Stimulated activated naive B cell treated with anti-CD40 and anti-IgM and Interleukin-4, amounts not matched to agents 10 μg/mL and 1 μg/mL and 100 μg/mL, for 72 hours (primary cell): Measurements from ENCODE around the gene PACS1.

Experiments
- ATAC-seq, 2 donors: fragments of 150-1000 bp; cut with Tn5 transposase; replicated peaks; 2 replicates each; pipeline ENCODE4 v1.10.0; 2021; ENCODE audit warnings: moderate library complexity in 1 of 2
- DNase-seq: peaks from one replicate; pipeline ENCODE4 v3.0.0; 2021
- H3K27ac Mint-ChIP-seq: one replicate; pipeline ENCODE4 v1.8.0; 2022; ENCODE audit warnings: mild to moderate bottlenecking, mixed read lengths
- H3K27me3 Mint-ChIP-seq, 2 donors: one replicate each; pipeline ENCODE4 v1.8.0; 2022; ENCODE audit warnings: mixed read lengths in 2 of 2
- H3K36me3 Mint-ChIP-seq, 2 donors: one replicate each; pipeline ENCODE4 v1.8.0; 2022; ENCODE audit warnings: mixed read lengths in 2 of 2, mild to moderate bottlenecking in 1 of 2
- H3K4me1 Mint-ChIP-seq, 2 donors: one replicate each; pipeline ENCODE4 v1.8.0; 2022; ENCODE audit warnings: mixed read lengths in 2 of 2, mild to moderate bottlenecking in 1 of 2
- H3K4me3 Mint-ChIP-seq, 2 donors: one replicate each; pipeline ENCODE4 v1.8.0; 2022; ENCODE audit warnings: mild to moderate bottlenecking in 2 of 2, mixed read lengths in 2 of 2, moderate library complexity in 1 of 2
- H3K9me3 Mint-ChIP-seq, 2 donors: one replicate each; pipeline ENCODE4 v1.8.0; 2022; ENCODE audit warnings: mixed read lengths in 2 of 2, mild to moderate bottlenecking in 1 of 2

Gene PACS1

DNA sequence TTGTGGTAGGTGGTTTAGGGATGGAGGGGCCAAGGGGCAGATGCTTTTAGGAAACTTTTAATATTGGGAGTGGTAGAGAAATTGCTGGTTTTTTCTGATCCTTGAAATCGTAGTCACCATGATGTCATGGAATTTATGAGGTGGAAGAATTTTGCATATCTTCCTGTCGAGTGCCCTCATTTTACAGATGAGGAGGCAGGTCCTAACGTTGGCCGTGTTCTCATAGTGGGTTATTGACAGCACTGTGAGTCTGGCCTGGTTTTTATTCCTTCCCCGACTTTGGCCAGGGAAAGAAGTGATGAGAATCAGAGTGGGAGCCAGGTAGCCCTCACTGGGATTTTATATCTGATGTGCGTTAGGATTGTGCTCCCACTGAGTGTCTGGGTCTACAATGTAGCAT is 8.8 kb upstream of the PACS1 start:
- ATAC-seq (no peak), DNase-seq (no peak)
- Mint-ChIP-seq H3K4me1 (peaks cover 19 to 54% of the 10 kb centered on the region in 2 donors), H3K4me3 (peak overlapping the region in 1 of 2 donors; percentile 19), H3K27me3 (no peaks in the 10 kb centered on the region), H3K9me3 (no peaks in the 10 kb centered on the region), H3K27ac (peak overlapping the region; percentile 91), H3K36me3 (peaks cover 69 to 80% of the 10 kb centered on the region in 2 donors)

DNA sequence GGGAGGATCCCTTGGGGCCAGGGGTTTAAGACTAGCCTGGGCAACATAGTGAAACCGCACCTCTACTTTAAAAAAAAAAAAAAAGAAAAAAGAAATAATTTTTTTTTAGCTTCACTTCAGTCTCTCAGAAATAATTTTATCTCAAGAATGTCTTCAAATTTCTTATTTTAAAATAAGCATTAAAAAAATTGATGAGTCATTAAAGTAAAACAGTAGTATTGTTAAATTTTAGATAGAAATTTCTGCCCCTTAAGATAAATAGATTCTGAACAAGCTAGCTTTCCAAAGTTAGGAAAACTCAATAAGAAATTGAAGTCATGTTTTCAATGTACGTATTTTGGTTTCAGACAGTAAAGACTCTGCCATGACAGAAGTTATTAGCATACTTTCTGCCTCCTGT is 7.7 kb upstream of the PACS1 start:
- Mint-ChIP-seq H3K27ac (peak overlapping the region; percentile 39), H3K27me3 (no peaks in the 10 kb centered on the region), H3K9me3 (no peaks in the 10 kb centered on the region), H3K36me3 (peaks cover 69 to 83% of the 10 kb centered on the region in 2 donors), H3K4me3 (no peak overlapping the region), H3K4me1 (peaks cover 30 to 66% of the 10 kb centered on the region in 2 donors)
- no peak for DNase-seq
- no peak for ATAC-seq

DNA sequence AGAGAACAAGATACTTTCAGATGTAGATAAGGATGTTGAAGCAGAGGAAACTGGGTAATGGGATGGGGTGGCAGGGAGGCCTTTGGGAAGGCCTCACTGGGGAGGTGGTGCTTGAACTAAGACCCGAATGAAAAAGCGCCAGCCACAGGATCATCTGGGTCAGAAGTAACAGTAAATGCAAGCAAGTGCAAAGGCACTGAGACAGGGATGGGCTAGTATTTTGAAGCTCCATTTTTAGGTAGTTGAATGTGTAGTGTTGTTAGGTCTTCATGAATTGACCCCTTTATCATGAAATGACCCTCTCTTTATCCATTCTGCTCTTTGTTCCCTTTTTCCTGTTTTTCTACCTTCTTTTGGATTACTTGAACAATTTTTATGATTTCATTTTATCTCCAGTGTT is 6.2 kb upstream of the PACS1 start:
- H3K4me1 Mint-ChIP-seq, result peaks cover 41 to 76% of the 10 kb centered on the region in 2 donors
- no peak overlapping the region for H3K4me3 Mint-ChIP-seq
- H3K27me3 Mint-ChIP-seq, result no peaks in the 10 kb centered on the region
- no peak for ATAC-seq
- H3K36me3 Mint-ChIP-seq, result peaks cover 76 to 88% of the 10 kb centered on the region in 2 donors
- H3K27ac Mint-ChIP-seq, result peak overlapping the region; percentile 42
- H3K9me3 Mint-ChIP-seq, result no peaks in the 10 kb centered on the region
- no peak for DNase-seq

DNA sequence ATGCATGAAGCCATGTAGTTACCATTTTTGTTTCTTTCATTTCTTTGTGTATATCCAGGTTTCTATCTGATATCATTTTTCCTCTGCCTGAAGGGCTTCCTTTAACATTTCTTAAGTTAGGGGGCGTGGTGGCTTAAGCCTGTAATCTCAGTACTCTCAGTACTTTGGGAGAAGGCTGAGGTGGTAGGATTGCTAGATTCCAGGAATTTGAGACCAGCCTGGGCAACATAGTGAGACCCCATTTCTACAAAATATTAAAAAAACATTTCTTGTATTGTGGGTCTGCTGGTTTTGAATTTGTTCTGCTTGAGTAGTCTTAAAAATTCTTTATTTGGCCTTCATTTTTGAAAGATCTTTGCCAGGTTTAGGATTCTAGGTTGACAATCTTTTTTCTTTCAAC is 5.5 kb upstream of the PACS1 start:
- no peaks in the 10 kb centered on the region for H3K27me3 Mint-ChIP-seq
- H3K4me1 Mint-ChIP-seq, result peaks cover 45 to 81% of the 10 kb centered on the region in 2 donors
- no peak overlapping the region for H3K4me3 Mint-ChIP-seq
- peaks cover 75 to 87% of the 10 kb centered on the region in 2 donors for H3K36me3 Mint-ChIP-seq
- DNase-seq (no peak), ATAC-seq (no peak)
- H3K27ac Mint-ChIP-seq, result no peak overlapping the region
- H3K9me3 Mint-ChIP-seq, result no peaks in the 10 kb centered on the region

DNA sequence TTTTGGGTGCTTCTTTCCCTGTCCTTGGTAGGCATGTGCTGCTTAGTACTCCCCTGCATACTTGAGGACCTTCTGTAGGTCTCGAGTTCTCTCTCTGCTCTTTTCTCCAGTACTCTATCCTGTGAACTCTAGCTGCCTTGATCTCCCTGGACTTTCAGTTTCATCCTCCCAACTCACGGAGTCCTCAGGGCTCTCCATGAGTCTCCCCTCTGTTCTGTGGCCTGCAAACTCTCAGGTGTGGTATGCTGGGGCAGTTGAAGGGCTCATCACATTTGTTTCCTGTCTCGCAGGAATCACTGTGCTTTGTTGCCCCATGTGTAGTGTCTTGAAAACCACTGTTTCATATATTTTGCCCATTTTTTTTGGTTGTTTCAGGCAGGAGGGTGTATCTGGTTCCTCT is 3.3 kb upstream of the PACS1 start:
- H3K4me3 Mint-ChIP-seq, result no peak overlapping the region
- ATAC-seq, result no peak
- peaks cover 36 to 70% of the 10 kb centered on the region in 2 donors for H3K4me1 Mint-ChIP-seq
- H3K9me3 Mint-ChIP-seq, result no peaks in the 10 kb centered on the region
- DNase-seq, result no peak
- peak overlapping the region; percentile 82 for H3K27ac Mint-ChIP-seq
- peaks cover 55 to 70% of the 10 kb centered on the region in 2 donors for H3K36me3 Mint-ChIP-seq
- H3K27me3 Mint-ChIP-seq, result no peaks in the 10 kb centered on the region

DNA sequence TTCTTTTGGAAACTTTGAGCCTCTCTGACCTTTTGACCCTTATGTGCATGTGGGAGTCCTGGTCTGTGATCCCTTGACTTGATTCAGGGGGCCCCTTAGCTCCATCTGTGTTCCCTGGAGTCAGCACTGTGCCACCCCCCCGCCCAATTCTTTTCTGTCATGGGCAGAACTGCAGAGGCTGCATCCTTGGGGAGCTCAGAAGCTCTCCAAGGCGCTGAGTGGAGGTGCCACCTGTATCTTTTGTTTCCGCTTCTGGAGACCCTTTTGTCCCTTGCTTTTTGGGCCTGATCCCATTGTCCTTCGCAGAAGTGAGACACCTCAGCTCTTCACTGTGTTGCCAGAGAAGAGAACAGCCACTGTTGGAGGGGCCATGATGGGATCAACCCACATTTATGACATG is 2.4 kb upstream of the PACS1 start:
- Mint-ChIP-seq H3K9me3 (no peaks in the 10 kb centered on the region), H3K4me3 (peak overlapping the region in 1 of 2 donors; percentile 89), H3K4me1 (peaks cover 42 to 77% of the 10 kb centered on the region in 2 donors), H3K27me3 (no peaks in the 10 kb centered on the region), H3K36me3 (peaks cover 58 to 74% of the 10 kb centered on the region in 2 donors), H3K27ac (peak overlapping the region; percentile 97)
- no peak for ATAC-seq
- no peak for DNase-seq

DNA sequence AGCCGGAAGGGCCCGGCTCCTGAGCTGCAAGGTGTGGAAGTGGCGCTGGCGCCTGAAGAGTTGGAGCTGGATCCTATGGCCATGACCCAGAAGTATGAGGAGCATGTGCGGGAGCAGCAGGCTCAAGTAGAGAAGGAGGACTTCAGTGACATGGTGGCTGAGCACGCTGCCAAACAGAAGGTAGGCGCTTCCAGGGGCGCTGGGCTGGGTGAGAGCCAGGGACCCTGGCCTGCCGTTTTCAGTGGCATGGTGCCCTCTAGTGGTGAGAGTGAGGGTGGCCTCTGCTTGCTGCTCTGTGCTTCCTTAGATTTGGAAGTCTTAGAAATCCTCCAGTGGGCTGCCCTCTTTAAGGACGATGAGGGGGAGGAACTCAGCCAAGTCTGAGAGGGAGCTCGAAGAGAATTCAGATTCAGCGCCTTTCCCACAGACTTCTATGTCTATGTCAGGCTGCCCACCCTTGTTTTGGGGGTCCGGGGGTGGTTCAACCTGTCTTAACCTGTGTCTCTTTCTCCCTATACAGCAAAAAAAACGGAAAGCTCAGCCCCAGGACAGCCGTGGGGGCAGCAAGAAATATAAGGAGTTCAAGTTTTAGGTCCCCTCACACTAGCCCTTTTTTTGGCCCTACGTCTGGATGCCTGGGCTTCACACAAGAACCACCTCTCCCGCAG is 1.8 kb upstream of the PACS1 start:
- Mint-ChIP-seq H3K36me3 (peaks cover 56 to 74% of the 10 kb centered on the region in 2 donors), H3K4me3 (peak overlapping the region; percentile 88 to 89), H3K9me3 (no peaks in the 10 kb centered on the region), H3K27me3 (no peaks in the 10 kb centered on the region), H3K4me1 (peaks cover 48 to 77% of the 10 kb centered on the region in 2 donors), H3K27ac (peak overlapping the region; percentile 97)
- ATAC-seq (peak; percentile 27 to 31), DNase-seq (peak; percentile 47)

DNA sequence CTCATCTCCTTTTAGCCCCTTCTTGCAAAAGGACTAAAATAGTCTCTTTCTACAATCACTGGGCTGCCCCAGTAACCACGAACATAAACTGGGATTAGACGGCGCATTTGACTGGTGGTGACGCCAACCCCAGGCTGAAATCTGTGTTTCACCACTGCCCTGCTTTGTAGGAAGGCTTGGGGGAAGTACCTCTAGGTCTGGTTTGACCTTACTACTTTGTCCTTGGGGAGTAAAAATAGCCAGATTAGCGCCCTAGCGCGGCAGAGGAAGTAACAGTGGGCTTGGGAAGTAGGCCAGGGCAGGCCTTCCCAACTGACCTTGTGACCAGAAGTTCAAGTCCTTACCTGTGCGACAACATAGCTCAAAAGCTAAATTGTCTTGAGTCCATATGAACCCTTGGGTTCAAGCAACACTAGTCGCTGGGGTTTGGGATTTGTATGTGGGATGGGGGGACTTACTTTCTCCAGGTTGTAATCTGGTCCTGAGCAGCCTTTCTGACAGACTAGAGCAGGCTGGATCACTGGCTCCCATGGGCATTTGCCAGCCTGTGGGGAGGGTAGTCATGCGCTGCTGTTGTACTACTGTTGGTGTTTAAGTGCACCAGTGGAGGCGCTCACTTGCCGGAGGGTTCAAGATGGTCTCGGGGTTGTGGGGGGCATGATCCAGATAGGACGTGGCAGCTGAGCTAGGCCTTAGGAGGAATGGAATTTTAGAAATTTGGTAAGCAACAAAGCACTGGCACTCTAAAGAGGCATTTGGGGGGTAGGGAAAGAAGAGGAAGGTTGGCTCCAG is 953 bp upstream of the PACS1 start:
- H3K4me3 Mint-ChIP-seq, result peak overlapping the region; percentile 88 to 89
- peaks cover 48 to 73% of the 10 kb centered on the region in 2 donors for H3K4me1 Mint-ChIP-seq
- DNase-seq, result peak; percentile 74
- no peaks in the 10 kb centered on the region for H3K27me3 Mint-ChIP-seq
- H3K9me3 Mint-ChIP-seq, result no peaks in the 10 kb centered on the region
- H3K36me3 Mint-ChIP-seq, result peaks cover 49 to 69% of the 10 kb centered on the region in 2 donors
- peak; percentile 66 for ATAC-seq
- peak overlapping the region; percentile 97 for H3K27ac Mint-ChIP-seq

DNA sequence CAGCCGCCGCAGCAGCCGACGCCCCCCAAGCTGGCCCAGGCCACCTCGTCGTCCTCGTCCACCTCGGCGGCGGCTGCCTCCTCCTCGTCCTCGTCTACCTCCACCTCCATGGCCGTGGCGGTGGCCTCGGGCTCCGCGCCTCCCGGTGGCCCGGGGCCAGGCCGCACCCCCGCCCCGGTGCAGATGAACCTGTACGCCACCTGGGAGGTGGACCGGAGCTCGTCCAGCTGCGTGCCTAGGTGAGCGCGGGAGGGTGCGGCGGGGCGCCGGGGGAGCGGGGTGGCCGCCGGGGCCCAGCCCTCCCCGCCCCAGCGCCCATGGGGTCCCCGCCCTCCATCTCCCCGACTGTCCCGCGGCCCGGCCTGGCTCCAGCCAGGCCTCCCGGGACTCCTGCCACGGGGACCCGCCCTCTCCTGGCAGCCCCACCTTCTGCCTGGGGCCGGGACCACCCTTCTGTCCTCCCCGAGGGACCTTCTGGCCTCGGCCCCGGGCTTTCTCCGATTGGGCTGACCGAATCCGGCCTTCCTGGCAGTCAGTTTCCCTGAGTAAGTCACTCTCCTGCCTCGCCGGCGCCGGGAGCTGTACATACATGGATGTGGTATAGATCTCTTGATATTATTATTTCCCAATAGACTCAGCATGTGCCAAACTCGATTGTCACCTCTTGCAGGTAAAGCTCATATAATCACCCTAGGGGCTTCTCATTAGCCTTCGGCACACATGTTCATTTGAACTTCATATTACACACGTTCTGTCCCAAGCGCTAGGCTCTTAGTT is 720 bp downstream of the PACS1 start:
- peak; percentile 1 to 4 for ATAC-seq
- peaks cover 49 to 73% of the 10 kb centered on the region in 2 donors for H3K4me1 Mint-ChIP-seq
- H3K9me3 Mint-ChIP-seq, result no peaks in the 10 kb centered on the region
- DNase-seq, result no peak
- H3K36me3 Mint-ChIP-seq, result peaks cover 43 to 64% of the 10 kb centered on the region in 2 donors
- H3K27me3 Mint-ChIP-seq, result no peaks in the 10 kb centered on the region
- peak overlapping the region; percentile 93 to 97 for H3K4me3 Mint-ChIP-seq
- H3K27ac Mint-ChIP-seq, result peak overlapping the region; percentile 96

DNA sequence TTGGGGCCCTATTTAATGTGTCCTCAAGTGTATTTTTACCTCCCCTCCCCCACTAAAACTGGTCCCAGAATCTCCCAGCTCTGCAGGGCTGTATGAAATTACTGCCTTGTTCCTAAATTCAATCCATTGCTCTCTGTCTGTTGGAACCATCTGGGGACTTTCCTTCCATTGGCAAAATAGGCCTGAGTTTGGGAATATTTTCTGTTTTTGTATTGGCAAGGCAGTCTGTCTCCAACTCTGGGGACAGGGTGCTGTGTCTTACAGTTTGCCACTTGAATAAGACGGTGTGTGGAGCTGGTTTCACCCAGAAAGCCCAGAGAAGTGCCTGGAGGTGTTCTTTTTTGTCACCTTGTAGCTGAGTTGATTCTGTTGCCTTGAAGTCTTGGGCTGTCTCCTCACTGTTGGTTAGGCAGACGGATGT is 1.3 kb downstream of the PACS1 start:
- H3K27me3 Mint-ChIP-seq, result no peaks in the 10 kb centered on the region
- ATAC-seq (no peak), DNase-seq (no peak)
- peak overlapping the region; percentile 93 to 97 for H3K4me3 Mint-ChIP-seq
- no peaks in the 10 kb centered on the region for H3K9me3 Mint-ChIP-seq
- peaks cover 43 to 59% of the 10 kb centered on the region in 2 donors for H3K36me3 Mint-ChIP-seq
- H3K27ac Mint-ChIP-seq, result peak overlapping the region; percentile 96
- peaks cover 48 to 75% of the 10 kb centered on the region in 2 donors for H3K4me1 Mint-ChIP-seq

DNA sequence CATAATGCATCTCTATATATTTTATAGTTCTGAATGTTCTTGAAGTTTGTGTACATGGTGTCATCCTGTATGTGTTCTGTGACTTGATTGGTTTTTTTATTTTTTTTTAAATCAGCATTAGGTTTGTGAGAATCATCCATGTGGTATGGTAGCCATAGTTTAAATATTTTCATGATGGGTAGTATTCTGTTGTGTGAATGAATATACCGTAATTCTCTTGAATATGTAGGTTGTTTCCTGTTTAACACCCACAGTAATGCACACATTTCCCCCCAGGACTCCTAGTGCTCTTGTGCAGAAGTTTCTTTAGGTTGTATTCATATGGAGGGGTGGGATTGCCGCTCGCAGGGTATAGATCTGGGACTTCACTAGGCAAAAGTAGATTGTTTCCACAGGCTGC is 2.0 kb downstream of the PACS1 start:
- no peaks in the 10 kb centered on the region for H3K9me3 Mint-ChIP-seq
- H3K27ac Mint-ChIP-seq, result peak overlapping the region; percentile 37
- H3K27me3 Mint-ChIP-seq, result no peaks in the 10 kb centered on the region
- H3K4me3 Mint-ChIP-seq, result peak overlapping the region; percentile 93 to 97
- no peak for DNase-seq
- peaks cover 38 to 52% of the 10 kb centered on the region in 2 donors for H3K36me3 Mint-ChIP-seq
- ATAC-seq, result no peak
- peaks cover 41 to 75% of the 10 kb centered on the region in 2 donors for H3K4me1 Mint-ChIP-seq

DNA sequence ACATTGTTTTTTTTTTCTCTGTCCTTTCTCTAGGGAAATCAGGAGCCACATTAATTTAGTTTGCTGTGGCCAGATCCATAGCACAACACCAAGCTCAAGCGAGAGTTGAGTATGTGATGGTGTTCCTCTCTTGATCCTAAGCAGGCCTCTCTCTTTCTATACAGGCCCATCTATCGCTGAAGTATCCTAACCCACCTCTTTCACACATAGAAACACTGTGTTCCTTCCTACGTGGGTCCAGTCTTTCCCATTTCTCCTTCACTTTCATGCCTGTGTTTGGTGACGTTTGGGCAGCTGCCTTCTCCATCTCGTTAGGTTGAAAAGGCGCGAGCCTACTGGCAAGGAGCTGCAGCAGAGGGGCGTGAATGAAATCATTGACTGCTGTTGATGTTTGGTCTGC is 2.4 kb downstream of the PACS1 start:
- no peaks in the 10 kb centered on the region for H3K9me3 Mint-ChIP-seq
- no peaks in the 10 kb centered on the region for H3K27me3 Mint-ChIP-seq
- peaks cover 37 to 51% of the 10 kb centered on the region in 2 donors for H3K36me3 Mint-ChIP-seq
- H3K4me3 Mint-ChIP-seq, result peak overlapping the region; percentile 93 to 97
- ATAC-seq (no peak), DNase-seq (no peak)
- peaks cover 40 to 75% of the 10 kb centered on the region in 2 donors for H3K4me1 Mint-ChIP-seq
- H3K27ac Mint-ChIP-seq, result peak overlapping the region; percentile 39

DNA sequence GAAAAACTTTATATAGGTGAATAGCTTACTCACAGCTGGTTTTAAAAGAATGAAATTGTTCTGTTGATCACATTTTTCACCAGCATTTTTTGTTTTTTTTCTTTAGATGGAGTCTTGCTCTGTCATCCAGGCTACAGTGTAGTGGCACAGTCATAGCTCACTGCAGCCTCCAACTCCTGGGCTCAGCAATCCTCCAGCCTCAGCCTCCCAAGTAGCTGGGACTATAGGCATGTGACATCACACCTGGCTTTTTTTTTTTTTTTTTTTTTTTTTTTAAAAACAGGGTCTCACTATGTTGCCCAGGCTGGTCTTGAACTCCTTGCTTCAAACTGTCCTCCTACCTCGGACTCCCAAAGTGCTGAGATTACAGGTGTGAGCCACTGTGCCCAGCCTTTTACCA is 3.6 kb downstream of the PACS1 start:
- no peaks in the 10 kb centered on the region for H3K9me3 Mint-ChIP-seq
- no peaks in the 10 kb centered on the region for H3K27me3 Mint-ChIP-seq
- DNase-seq (no peak), ATAC-seq (no peak)
- peaks cover 29 to 46% of the 10 kb centered on the region in 2 donors for H3K36me3 Mint-ChIP-seq
- H3K4me1 Mint-ChIP-seq, result peaks cover 36 to 75% of the 10 kb centered on the region in 2 donors
- no peak overlapping the region for H3K27ac Mint-ChIP-seq
- H3K4me3 Mint-ChIP-seq, result no peak overlapping the region

DNA sequence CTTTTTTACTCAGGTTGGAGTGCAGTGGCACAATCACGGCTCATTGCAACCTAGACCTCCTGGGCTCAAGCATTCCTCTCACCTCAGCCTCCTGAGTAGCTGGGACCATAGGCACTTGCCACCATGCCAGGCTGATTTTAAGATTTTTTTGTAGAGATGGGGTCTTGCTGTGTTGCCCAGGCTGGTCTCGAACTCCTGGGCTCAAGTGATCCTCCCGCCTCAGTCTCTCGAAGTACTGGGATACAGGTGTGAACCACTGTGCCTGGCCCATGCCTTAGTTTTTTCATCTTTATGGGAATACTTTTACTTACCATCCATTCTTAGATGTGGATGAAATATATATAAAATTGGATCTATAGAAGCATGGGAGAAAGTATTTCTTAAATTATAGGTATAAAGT is 5.2 kb downstream of the PACS1 start:
- ATAC-seq (no peak), DNase-seq (no peak)
- Mint-ChIP-seq H3K9me3 (no peaks in the 10 kb centered on the region), H3K36me3 (peaks cover 26 to 50% of the 10 kb centered on the region in 2 donors), H3K4me1 (peaks cover 43 to 80% of the 10 kb centered on the region in 2 donors), H3K4me3 (no peak overlapping the region), H3K27ac (no peak overlapping the region), H3K27me3 (no peaks in the 10 kb centered on the region)
